ENCODE results near the gene TBX1.

DNA sequence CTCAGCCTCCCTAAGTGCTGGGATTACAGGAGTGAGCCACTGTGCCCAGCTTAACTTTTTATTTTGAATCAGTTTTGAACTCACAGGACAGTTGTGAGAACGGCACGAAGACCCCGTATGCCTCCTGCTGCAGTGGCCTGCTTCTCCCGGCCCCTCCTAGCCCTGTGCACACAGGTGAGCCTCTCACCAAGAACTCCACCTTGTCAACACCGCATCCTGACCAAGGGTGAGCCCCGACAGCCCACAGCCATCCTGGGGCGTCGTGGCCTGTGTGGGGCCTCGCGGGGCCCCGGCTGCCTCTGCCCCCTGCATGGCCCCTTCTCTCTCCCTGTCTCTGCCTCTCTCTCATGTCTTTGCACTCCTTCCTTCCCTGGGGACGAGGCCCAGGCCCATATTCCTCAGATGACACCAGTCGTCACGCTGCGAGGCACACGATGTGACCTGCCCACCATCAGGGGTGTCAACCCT lies 55.3 kb downstream of the TBX1 start:
- TF ChIP-seq, protein P1, sequence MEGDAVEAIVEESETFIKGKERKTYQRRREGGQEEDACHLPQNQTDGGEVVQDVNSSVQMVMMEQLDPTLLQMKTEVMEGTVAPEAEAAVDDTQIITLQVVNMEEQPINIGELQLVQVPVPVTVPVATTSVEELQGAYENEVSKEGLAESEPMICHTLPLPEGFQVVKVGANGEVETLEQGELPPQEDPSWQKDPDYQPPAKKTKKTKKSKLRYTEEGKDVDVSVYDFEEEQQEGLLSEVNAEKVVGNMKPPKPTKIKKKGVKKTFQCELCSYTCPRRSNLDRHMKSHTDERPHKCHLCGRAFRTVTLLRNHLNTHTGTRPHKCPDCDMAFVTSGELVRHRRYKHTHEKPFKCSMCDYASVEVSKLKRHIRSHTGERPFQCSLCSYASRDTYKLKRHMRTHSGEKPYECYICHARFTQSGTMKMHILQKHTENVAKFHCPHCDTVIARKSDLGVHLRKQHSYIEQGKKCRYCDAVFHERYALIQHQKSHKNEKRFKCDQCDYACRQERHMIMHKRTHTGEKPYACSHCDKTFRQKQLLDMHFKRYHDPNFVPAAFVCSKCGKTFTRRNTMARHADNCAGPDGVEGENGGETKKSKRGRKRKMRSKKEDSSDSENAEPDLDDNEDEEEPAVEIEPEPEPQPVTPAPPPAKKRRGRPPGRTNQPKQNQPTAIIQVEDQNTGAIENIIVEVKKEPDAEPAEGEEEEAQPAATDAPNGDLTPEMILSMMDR (IDR thresholded peaks at IDR 0.05; ENCODE audit: insufficient read depth, low read depth, low read length) = no peak
- no peak for TF ChIP-seq EZH2 (IDR thresholded peaks at IDR 0.05; ENCODE audit: insufficient read depth, low read length)

All from astrocyte (in vitro differentiated cells and primary cell).